SIG-M5 (cell line): Measurements from ENCODE around the gene GTPBP3.

ENCODE experiments used
- DNase-seq: peaks from one replicate; lab custom pipeline; 2025; lab: John Stamatoyannopoulos, UW

GTPBP3 gene

DNA sequence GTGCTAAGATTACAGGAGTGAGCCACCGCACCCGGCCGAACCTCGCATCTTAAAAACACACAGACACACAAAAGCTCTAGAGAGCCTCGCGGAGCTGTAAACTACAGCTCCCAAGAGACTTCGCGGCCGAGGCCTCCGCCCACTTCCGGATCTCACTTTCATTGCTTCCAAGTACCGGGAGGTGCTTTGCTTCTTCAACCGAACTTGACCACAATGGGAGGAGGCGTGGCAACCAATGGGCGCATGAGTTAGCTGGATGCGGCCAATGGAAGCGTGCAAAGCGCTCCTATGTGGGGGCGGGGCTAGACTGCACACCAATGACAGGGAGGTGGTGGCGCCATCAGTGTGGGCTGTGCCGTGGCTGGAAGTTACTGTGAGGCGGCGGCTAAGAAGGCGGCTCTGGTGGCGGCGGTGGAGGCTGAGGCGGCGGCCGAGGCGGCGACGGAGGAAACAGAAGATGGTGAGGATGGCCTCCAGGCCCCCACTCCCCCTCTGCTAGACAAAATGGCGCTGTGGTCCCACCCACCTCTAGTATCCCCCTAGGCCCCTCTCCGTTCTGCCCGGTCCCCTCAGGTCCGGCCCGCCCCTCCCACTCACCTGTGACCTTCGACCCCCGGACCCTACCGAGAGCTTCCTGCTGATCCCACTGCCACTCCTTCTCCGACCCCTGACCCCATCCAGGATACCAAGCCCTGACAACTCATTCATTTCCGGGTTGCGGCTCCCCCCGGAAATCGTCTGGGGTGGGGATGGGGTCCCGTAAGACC lies 28.0 kb upstream of the GTPBP3 start, which contains the start of gene DDA1:
DDA1 (plus strand) TSS at position 366 of the 767 bp plus-strand sequence; CDS start at position 458, 92 bp downstream.
- peak; percentile 98 for DNase-seq

DNA sequence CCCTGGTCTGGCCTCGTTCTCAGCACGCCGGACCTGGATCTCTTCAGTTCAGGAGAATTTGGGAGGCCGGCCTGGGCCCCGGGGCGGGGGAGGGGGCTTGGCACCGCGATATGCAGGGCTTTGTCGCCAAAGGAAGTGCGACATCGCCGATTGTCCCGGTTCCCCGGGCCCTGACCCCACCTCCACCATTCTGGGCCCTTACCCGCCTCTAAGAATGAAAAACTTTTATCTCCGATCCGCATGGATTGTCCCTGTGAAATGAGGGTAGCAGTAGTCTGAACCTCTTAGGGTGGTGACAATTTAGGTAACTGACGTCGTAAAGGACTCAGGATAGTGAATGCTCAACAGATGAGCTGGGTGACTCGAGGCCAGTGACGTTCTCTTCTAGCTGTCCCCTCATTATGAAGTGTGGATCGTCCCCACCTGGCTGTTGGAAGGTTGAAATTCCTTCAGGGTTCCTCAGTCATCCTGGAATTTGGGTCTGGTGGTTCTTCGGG lies 27.3 kb upstream of the GTPBP3 start:
- no peak for DNase-seq

- no peak for DNase-seq
These were observed 25.7 kb upstream of the GTPBP3 start for GRCh38 chr19:17311455-17312188.

- no peak for DNase-seq
These were observed 24.9 kb upstream of the GTPBP3 start for GRCh38 chr19:17312189-17313113.

GRCh38 chr19:17314007-17314593 lies 23.3 kb upstream of the GTPBP3 start:
- DNase-seq: no peak

DNA sequence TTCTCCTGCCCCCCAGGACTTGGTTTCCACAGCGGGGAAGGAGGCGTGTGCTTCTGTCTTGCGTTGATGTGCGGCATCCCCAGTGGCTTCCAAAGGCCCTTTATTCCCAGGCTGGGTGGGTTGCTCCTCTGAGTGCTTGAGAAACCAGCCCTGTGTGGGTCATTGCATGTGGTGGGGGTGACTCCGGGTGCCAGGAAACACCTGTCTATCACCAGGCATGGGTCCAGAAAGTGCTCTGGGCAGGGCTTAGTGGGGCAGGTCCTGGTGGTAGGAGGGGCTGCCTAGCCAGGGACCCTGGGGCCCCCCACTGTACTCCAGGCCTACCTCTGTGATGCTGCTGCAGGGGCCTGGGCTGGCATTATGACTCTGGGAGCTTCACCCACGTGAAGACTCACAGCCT lies 18.4 kb upstream of the GTPBP3 start:
- no peak for DNase-seq

DNA sequence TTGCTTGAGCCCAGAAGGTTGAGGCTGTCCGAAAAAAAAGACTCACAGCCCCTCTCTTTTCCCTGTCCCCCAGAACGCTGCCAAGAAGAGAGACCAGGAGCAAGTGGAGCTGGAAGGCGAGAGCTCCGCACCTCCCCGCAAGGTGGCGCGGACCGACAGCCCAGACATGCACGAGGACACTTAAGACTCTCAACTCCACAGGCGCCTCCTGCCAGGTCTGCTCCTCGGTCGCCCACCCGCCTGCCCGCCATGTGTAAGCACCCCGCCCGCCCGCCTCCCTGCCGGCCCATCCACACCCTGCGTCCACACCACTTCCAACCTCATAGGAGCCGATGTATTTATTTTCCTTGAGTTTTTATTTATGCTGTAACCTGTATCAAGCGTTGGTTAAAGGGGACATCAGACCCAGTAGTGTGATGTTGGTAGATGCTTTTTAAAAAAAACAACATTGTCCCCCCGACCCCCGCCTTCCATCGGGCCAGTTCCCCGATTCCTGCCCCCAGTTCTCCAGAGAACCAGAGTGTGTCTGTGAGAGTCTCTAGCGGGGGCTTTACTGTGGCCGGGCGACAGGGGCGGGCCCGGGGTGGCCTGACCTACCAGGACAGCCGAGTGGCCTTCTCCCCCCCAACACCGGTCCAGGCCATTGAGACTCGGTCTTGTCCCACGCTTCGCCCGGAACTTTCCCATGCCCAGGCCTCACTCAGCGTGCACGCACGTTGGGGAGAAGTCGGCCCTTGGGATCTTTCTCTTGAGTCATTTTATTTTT lies 17.7 kb upstream of the GTPBP3 start:
- no peak for DNase-seq

DNA sequence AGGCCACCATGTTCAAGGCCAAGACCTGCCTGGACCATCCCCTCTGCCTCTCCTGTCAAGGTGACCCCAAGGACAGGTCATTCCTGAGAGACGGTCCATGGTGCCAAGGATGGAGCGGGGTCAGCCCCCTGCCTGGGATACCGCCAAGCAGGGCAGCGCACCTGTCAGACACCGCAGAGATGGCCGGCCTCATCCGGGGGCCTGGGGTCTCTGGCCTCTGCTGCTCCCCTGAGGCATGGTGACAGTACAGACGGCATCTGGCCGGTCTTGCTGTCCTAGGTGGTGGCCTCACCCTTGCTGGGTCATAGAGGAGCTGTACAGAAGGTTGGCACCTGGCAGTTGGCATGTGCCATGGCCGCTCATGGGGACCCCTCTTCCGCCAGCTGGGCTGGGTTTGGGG lies 16.9 kb upstream of the GTPBP3 start:
- no peak for DNase-seq

- no peak for DNase-seq
These were observed 15.5 kb upstream of the GTPBP3 start for GRCh38 chr19:17321655-17322489.

DNA sequence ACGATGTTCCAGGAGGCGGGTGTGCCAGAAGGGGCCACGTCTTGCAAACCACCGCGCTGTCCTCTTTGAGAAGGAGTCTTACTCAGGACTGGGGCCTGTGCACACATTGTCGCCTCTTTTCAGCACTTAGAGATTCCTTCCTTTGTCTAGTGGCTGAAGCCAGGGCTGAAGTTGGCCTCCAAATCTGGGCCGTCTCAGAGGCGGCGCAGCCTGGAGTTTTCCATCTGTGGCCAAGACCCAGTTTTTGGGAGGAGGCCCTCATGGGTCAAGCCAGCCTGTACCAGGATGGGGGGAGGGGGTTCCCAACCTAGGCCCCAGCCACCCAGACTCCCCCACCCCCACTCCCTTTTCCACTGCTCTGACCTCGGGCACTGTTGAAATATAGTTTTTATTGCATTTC lies 14.5 kb upstream of the GTPBP3 start:
- DNase-seq: no peak

DNA sequence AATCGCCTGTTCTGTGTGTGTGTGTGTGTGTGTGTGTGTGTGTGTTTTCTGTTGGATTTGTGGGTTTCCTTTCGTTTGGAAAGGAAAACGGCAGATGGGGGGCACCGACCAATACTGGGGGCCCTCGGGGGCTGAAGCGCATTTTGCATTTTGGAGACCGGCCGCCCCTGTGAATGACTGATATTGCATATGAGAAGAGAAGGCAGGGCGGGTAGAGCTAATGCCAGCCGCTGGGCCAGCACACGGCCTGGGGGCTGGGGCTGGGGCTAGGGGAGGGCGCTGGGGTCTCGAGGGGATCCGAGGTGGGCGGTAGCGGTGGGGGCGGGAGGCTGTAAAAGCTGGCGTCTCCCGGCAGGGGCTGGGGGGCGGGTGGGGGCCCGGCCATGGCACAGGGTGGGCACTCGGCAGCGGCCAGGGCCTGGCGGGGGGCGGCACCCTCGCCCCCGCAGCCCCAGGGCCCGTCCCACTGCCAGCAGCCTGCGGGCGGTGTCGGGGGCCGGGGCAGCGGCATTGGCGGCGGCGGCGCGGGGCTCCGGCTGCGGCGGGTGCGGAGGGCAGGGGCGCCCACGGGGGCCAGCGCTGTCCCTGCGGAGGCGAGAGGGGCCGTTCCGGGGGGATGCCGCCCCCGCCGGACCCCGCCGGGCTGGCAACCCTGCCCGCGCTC lies 13.9 kb upstream of the GTPBP3 start:
- no peak for DNase-seq

DNA sequence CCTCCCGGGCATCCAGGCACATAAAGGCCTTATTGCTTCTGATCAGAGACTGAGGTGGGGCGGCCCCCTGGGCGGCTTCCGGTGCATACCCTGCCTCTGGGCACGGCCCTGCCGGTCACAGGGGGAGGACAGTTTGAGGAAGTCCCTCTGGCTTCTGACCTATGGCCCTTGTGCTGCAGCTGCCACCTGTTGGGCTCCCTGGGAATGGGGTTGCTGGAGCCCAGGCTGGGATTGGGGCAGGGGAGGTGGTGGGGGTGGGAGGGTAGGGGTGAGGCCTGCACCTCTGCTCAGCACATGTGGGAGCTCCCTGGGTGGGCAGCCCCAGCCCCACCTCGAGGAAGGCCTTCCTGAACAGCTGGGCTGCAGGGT lies 13.4 kb upstream of the GTPBP3 start:
- no peak for DNase-seq

DNA sequence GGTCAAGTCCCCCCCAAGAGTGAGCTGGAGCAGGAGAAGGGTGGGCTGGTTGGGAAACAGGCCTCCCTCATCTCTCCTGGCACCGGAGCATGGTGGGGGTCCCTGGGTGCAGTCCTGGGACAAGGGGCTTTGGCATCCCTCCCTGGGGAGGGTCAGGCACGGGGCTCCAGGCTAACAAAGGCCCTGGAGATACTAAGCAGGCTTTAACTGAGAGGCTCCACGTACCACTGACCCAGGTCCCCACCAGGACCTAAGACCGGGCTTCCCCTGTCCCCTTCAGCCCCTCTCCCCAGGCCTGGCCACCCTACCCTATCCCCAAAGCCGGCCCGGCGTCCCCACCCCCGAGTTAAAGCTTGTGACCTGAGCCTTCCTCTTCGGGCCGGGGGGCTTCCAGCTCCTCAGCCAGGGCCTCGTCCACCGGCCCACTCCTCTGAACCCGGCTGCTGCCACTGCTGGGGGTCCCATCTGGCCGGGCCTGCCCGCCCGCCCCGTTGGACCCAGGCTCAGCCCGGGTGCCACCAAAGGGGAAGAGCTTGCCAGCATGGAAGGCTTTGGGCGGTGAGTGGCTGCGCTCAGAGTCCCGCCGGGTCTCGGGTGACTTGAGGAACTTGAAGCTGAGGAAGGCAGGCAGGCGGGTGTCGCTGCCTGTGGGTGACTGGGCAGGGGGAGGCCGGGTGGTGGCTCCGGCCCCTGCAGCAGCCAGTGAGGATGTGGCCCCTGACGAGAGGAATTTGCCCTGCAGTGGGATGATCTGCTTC lies 12.8 kb upstream of the GTPBP3 start:
- DNase-seq: no peak

GRCh38 chr19:17325133-17325532 lies 12.2 kb upstream of the GTPBP3 start:
- DNase-seq: no peak

DNA sequence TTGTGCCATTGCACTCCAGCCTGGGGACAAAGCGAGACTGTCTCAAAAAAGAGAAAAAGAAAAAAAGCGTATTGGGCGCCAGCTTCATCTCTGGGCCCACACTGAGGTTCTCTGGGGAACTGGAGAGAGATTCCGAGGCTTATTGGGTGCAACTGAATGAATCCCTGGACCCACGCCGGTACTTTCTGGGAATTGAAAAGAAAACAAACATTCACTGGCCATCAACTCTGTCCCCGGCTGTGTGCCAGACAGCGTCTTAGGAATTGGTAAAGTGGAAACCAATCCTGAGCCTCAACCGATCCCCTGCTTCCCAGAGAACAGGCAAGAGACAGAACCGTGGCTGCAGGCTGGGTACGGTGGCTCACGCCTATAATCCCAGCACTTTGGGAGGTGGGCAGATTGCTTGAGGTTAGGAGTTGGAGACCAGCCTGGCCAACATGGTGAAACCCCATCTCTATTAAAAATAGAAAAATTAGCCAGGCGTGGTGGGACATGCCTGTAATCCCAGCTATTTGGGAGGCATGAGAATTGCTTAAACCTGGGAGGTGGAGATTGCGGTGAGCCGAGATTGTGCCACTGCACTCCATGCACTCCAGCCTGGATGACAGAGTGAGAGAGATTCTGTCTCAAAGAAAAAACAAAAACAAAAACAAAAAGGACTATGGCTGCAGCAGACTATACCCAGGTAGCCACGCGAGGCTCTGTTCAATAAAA lies 11.3 kb upstream of the GTPBP3 start:
- DNase-seq: no peak

DNA sequence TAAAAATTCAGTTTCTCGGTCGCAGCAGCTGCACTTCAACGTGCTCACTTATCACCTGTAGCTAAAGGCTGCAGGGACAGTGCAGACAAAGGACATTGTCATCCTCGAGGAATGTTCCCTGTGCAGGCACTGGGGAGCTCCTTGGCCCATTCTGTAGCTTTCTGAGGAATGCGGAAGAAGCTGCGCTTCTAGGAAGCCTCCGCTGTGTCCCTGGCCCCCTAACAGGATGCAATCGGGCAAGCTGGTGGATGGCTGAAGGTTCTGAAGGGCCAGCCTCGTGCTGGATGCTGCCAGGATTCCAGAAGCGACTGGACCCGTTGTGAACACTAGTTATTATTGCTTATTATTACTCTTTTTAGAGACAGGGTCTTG lies 10.8 kb upstream of the GTPBP3 start:
- no peak for DNase-seq

DNA sequence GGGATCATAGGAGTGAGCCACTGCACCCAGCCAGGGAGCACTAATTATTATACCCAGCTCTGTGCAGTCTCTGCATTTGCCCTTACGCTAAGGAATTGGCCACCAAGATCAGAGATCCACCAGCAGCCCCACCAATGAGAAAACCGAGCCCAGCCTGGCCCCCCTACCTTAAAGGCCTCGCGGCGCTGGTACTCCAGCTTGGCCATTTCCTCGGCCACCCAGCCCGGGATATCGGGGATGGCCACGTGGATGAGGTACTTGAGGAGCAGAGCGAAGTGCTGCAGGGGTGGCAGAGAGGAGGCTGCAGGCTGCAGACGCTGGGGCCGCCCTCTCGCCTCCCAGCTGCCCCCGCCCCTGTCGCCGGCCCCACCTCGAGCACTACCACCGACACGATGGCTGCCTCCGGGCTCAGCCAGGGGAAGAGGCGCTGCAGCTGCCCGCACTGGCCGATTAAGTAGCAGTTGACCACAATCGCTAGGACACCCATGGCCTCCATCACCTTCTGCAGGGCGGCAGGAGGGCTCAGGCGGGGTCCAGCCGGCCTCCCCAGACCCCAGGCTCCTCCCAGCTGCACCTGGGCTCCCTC lies 10.2 kb upstream of the GTPBP3 start:
- DNase-seq: no peak
